Cardiac muscle cell (in vitro differentiated cells and primary cell): ENCODE measurements around the gene PABPC5. TPM values are rescaled to one million over a fixed set of nuclear protein-coding genes. Genes with fewer than 3 reads are reported as not detected.

ENCODE experiments used
- DNase-seq, 2 donors: peaks; one replicate each; pipeline versions ENCODE4 v3.0.0 to v3.0.0-alpha.2; 2010 to 2017; ENCODE audit warnings: low read depth in 1 of 2, low spot score in 1 of 2
- H3K27ac ChIP-seq: fragments of 200-600 bp; sonication (generic); 2 replicates; pipeline ENCODE4 v1.5.1; 2016
- H3K27me3 ChIP-seq: fragments of 200-600 bp; sonication (generic); 2 replicates; pipeline ENCODE4 v1.6.0; 2016; ENCODE audit warnings: control low read depth
- H3K36me3 ChIP-seq: fragments of 200-600 bp; sonication (generic); 2 replicates; pipeline ENCODE4 v1.5.1; 2016; ENCODE audit warnings: control low read depth
- H3K4me1 ChIP-seq: fragments of 200-600 bp; sonication (generic); 2 replicates; pipeline ENCODE4 v1.8.1; 2017; ENCODE audit warnings: low read depth, mild to moderate bottlenecking, mixed run types
- H3K4me3 ChIP-seq: fragments of 200-600 bp; sonication (generic); 2 replicates; pipeline ENCODE4 v1.5.1; 2016; ENCODE audit warnings: mild to moderate bottlenecking
- H3K9me3 ChIP-seq: fragments of 200-600 bp; sonication (generic); 2 replicates; pipeline ENCODE4 v1.5.1; 2017; ENCODE audit warnings: low read depth, mild to moderate bottlenecking, control low read depth
- polyA plus RNA-seq: library from polyadenylated mRNA; unstranded; fragments of >200 nt; fragmentation: Nextera tagmentation; extraction: Ambion mirVana; gene quantifications from 2 replicates; pipeline ENCODE4 v1.2.1, GENCODE V29; 2016
- total RNA-seq: library from RNA; depleted of rRNA; stranded (reverse); fragments of >200 nt; gene quantifications from 2 replicates; pipeline ENCODE4 v1.2.3, GENCODE V29; 2016
- TF ChIP-seq, protein P1 (sequence below): IDR thresholded peaks from 2 replicates; pipeline ENCODE4 v1.5.1; 2012; ENCODE audit warnings: low read depth, mild to moderate bottlenecking, low read length

Gene PABPC5
- 8.8 and 10.3 TPM in 2 replicates for total RNA-seq
- polyA plus RNA-seq = 10.7 and 11.2 TPM in 2 replicates

DNA sequence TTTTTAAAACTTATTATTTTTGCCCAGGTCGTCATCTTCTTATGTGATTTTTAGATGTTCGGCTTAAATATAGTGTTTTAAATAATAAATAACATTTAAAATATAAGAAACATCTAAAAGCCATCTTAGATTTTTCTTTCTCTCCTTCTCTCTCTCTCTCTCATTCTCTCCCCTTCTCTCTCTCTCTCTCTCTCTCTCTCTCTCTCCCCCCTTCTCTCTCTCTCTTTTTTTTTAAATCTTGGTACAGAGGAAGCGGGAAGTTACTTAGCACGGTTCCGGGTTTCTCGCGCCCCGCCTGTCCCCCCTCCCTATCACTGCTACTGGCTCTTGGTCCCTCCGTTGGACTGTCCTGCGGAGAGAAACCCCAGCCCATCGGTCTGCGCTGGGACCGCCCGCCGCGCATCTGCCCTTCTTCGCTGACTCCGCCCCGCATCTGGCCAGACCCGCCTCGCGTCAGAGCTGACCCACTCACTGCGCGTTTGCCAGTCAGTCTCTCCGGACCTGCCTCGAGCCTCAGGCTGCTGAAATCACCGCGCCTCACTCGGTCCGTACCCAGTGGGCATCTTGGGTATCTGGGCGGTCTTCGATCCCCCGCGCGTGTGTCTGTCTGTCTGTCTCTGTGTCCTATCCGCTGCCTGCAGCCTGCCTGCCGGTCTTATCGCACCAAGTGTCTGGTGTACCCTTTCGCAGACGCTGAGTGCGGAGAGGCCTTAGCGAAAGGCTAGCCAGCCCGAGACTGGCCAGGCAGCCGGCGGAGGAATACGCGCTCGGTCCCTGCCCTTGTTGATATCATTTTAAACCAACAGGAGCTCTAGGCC is at the start of gene PABPC5:
Gene PABPC5 (plus strand): TSS at position 489 of the 818 bp plus-strand sequence. CDS start 739 bp downstream, outside the sequence.
- no peaks in the 10 kb centered on the region for H3K27me3 ChIP-seq
- H3K27ac ChIP-seq = peak within 1 kb of the TSS; percentile 58
- TF ChIP-seq, protein P1, sequence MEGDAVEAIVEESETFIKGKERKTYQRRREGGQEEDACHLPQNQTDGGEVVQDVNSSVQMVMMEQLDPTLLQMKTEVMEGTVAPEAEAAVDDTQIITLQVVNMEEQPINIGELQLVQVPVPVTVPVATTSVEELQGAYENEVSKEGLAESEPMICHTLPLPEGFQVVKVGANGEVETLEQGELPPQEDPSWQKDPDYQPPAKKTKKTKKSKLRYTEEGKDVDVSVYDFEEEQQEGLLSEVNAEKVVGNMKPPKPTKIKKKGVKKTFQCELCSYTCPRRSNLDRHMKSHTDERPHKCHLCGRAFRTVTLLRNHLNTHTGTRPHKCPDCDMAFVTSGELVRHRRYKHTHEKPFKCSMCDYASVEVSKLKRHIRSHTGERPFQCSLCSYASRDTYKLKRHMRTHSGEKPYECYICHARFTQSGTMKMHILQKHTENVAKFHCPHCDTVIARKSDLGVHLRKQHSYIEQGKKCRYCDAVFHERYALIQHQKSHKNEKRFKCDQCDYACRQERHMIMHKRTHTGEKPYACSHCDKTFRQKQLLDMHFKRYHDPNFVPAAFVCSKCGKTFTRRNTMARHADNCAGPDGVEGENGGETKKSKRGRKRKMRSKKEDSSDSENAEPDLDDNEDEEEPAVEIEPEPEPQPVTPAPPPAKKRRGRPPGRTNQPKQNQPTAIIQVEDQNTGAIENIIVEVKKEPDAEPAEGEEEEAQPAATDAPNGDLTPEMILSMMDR = no peak
- no peaks in the 10 kb centered on the region for H3K4me1 ChIP-seq
- no peaks in the 10 kb centered on the region for H3K36me3 ChIP-seq
- peak; percentile 76 to 92 for DNase-seq
- H3K4me3 ChIP-seq = peak within 1 kb of the TSS; percentile 47
- H3K9me3 ChIP-seq = no peaks in the 10 kb centered on the region

DNA sequence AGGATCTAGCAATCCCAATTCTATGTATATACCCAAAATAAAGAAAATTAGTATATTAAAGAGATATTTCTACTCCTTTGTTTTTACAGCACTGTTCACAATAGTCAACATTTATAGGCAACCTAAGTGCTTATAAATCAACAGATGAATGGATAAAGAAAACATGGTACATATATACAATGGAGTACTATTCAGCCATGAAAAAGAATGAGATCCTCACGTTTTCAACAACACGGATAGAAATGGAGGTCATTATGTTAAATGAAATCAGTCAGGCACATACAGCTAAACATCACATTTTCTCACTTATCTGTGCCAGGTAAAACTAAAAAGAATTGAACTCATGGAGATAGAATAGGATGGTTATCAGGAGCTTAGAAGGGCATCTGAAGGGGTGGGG is 45.6 kb upstream of the PABPC5 start:
- Histone ChIP-seq H3K36me3 (no peaks in the 10 kb centered on the region), H3K27me3 (no peaks in the 10 kb centered on the region), H3K9me3 (no peaks in the 10 kb centered on the region), H3K27ac (no peak overlapping the region), H3K4me1 (no peaks in the 10 kb centered on the region), H3K4me3 (no peak overlapping the region)
- no peak for DNase-seq
- TF ChIP-seq, protein P1 = no peak

DNA sequence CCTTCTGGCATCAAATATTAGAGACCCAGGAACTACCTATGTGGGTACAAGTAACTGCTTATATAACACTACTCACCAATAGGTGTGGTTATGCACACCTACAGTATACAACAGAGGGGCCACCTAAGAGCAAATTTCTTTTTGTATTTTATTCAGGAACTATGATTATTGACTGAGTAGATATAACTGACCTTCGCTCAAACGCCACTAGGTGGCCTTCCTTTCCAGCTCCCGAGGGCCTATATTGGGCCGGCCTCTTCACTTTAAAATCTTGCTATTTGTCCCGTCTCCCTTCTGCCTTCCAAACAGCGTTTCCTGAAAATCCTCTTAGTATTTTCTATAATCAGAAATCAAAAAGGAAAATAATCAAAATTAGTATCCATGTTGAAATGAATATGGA is 19.9 kb upstream of the PABPC5 start:
- H3K27me3 ChIP-seq = no peaks in the 10 kb centered on the region
- H3K27ac ChIP-seq = no peak overlapping the region
- TF ChIP-seq, protein P1 = no peak
- peak in 1 of 2 donors; percentile 37 for DNase-seq
- H3K36me3 ChIP-seq = no peaks in the 10 kb centered on the region
- H3K9me3 ChIP-seq = no peaks in the 10 kb centered on the region
- H3K4me1 ChIP-seq = no peaks in the 10 kb centered on the region
- H3K4me3 ChIP-seq = no peak overlapping the region

DNA sequence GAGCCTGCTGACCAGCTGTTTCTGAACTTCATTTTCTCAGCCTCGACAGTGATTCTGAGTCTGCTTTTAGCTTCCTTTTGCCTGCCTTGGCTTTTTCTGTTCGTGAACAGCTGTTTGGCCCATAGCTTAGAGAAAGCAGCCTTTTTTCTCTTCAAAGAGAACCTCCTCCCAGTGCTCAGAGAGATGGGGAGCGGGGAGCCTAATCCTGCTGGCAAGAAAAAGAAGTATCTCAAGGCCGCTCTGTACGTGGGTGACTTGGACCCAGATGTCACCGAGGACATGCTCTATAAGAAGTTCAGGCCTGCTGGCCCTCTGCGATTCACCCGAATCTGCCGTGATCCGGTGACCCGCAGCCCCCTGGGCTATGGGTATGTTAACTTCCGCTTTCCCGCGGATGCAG is 756 bp downstream of the PABPC5 start:
- H3K27me3 ChIP-seq = no peaks in the 10 kb centered on the region
- no peaks in the 10 kb centered on the region for H3K9me3 ChIP-seq
- TF ChIP-seq, protein P1 = no peak
- H3K27ac ChIP-seq = peak overlapping the region; percentile 58
- no peaks in the 10 kb centered on the region for H3K36me3 ChIP-seq
- peak overlapping the region; percentile 47 for H3K4me3 ChIP-seq
- no peaks in the 10 kb centered on the region for H3K4me1 ChIP-seq
- no peak for DNase-seq
